Calu3 (cell line): ENCODE results near the gene C4orf50. TPM values are rescaled to one million over a fixed set of nuclear protein-coding genes. Genes with fewer than 3 reads are reported as not detected.

Experiments used
- BruUV-seq: library from RNA; stranded (reverse); fragments of 400-500 nt; replicated peaks from 2 replicates; lab custom pipeline; 2021; lab: Mats Ljungman, UMichigan
- CTCF ChIA-PET: fragments of 300-600 bp; sonication (Branson Sonifier 250); formaldehyde crosslinking; loops from one replicate; lab custom pipeline; 2022; ENCODE audit warnings: antibody characterized with exemption; lab: Charles Lee
- DNase-seq: peaks from one replicate; pipeline ENCODE4 v3.0.0; 2022
- H3K27ac Mint-ChIP-seq: one replicate; pipeline ENCODE4 v1.8.0; 2022; ENCODE audit warnings: mixed read lengths; ENCODE audit not compliant: unreplicated experiment
- H3K27me3 Mint-ChIP-seq: one replicate; pipeline ENCODE4 v1.8.0; 2022; ENCODE audit warnings: mixed read lengths; ENCODE audit not compliant: unreplicated experiment
- H3K36me3 Mint-ChIP-seq: one replicate; pipeline ENCODE4 v1.8.0; 2022; ENCODE audit warnings: mild to moderate bottlenecking, moderate library complexity, mixed read lengths; ENCODE audit not compliant: insufficient read depth, unreplicated experiment
- H3K4me1 Mint-ChIP-seq: one replicate; pipeline ENCODE4 v1.8.0; 2022; ENCODE audit warnings: mild to moderate bottlenecking, low read depth, mixed read lengths; ENCODE audit not compliant: unreplicated experiment
- H3K4me3 Mint-ChIP-seq: one replicate; pipeline ENCODE4 v1.8.0; 2022; ENCODE audit warnings: mild to moderate bottlenecking, low read depth, moderate library complexity, mixed read lengths; ENCODE audit not compliant: unreplicated experiment
- H3K9me3 Mint-ChIP-seq: one replicate; pipeline ENCODE4 v1.8.0; 2022; ENCODE audit warnings: low read depth, mixed read lengths; ENCODE audit not compliant: unreplicated experiment
- CTCF ChIP-seq: fragments of 200-600 bp; IDR thresholded peaks from one replicate; pipeline ENCODE4 v1.8.0; 2022; ENCODE audit warnings: antibody characterized with exemption; ENCODE audit not compliant: unreplicated experiment
- intact Hi-C: fragments of 100-400 bp; cut with micrococcal nuclease; formaldehyde crosslinking; loops from one replicate; pipeline ENCODE4 v1.10.0; 2022; ENCODE audit not compliant: unreplicated experiment
- total RNA-seq: library from RNA; stranded (reverse); gene quantifications from 2 replicates; pipeline ENCODE4 v1.2.3, GENCODE V29; 2022

Gene C4orf50
- total RNA-seq, 1 experiment from 2014 or later: not detected

GRCh38 chr4:6056976-6057766 is 38.9 kb upstream of the C4orf50 start:
- intact Hi-C loops: no loop called here
- H3K27me3 Mint-ChIP-seq: peaks cover 15% of the 10 kb centered on the region
- no peaks in the 10 kb centered on the region for H3K4me1 Mint-ChIP-seq

GRCh38 chr4:6055436-6055835 is 37.2 kb upstream of the C4orf50 start:
- Mint-ChIP-seq H3K27me3 (peaks cover 27% of the 10 kb centered on the region), H3K4me3 (no peak overlapping the region), H3K27ac (no peak overlapping the region), H3K9me3 (no peaks in the 10 kb centered on the region), H3K36me3 (no peaks in the 10 kb centered on the region), H3K4me1 (no peaks in the 10 kb centered on the region)
- CTCF ChIA-PET: no interaction called here
- no TSS peak for BruUV-seq
- intact Hi-C loops: no loop called here
- DNase-seq: no peak
- no peak for TF ChIP-seq CTCF

More at GRCh38 chr4:6056976-6057766, 38.9 kb upstream of the C4orf50 start:
- DNase-seq: no peak
- CTCF ChIA-PET: no interaction called here
- BruUV-seq: no TSS peak
- no peak overlapping the region for H3K27ac Mint-ChIP-seq
- H3K36me3 Mint-ChIP-seq: no peaks in the 10 kb centered on the region
- H3K9me3 Mint-ChIP-seq: no peaks in the 10 kb centered on the region
- no peak overlapping the region for H3K4me3 Mint-ChIP-seq
- no peak for TF ChIP-seq CTCF

GRCh38 chr4:6055030-6055429 is 36.8 kb upstream of the C4orf50 start:
- no TSS peak for BruUV-seq
- H3K4me3 Mint-ChIP-seq: no peak overlapping the region
- intact Hi-C loops: no loop called here
- no peak overlapping the region for H3K27ac Mint-ChIP-seq
- no peaks in the 10 kb centered on the region for H3K4me1 Mint-ChIP-seq
- no peak for DNase-seq
- no peak for TF ChIP-seq CTCF
- CTCF ChIA-PET: no interaction called here
- H3K36me3 Mint-ChIP-seq: no peaks in the 10 kb centered on the region
- H3K9me3 Mint-ChIP-seq: no peaks in the 10 kb centered on the region
- H3K27me3 Mint-ChIP-seq: peaks cover 27% of the 10 kb centered on the region

GRCh38 chr4:6054162-6054922 is 36.1 kb upstream of the C4orf50 start:
- intact Hi-C loops: no loop called here
- H3K36me3 Mint-ChIP-seq: no peaks in the 10 kb centered on the region
- CTCF ChIA-PET: no interaction called here

More at GRCh38 chr4:6054162-6054922, 36.1 kb upstream of the C4orf50 start:
- Mint-ChIP-seq H3K4me1 (no peaks in the 10 kb centered on the region), H3K27ac (no peak overlapping the region), H3K9me3 (no peaks in the 10 kb centered on the region), H3K4me3 (no peak overlapping the region), H3K27me3 (peaks cover 27% of the 10 kb centered on the region)
- TF ChIP-seq CTCF: no peak
- DNase-seq: no peak
- no TSS peak for BruUV-seq
